Pancreas (tissue), 10 donors: ENCODE measurements around the gene OSMR. TPM values are rescaled to one million over a fixed set of nuclear protein-coding genes. Genes with fewer than 3 reads are reported as not detected.
A peak's percentile ranks its signal among the peaks of the same experiment; 100 is the strongest.

Experiments
- ATAC-seq, 4 donors: fragments of 200-7000 bp; cut with Tn5 transposase; one replicate each; pipeline versions ENCODE4 v1.8.0 to v1.9.1; 2020; ENCODE audit warnings: mild to moderate bottlenecking in 4 of 4, moderate library complexity in 4 of 4
- DNase-seq, 6 donors: peaks; one replicate each; pipeline ENCODE4 v3.0.0-alpha.2; 2020
- FAIRE-seq: peaks from 2 replicates; lab custom pipeline; 2012; peaks lifted over from hg19 to GRCh38; lab: Jason Lieb, UNC
- H3K27ac ChIP-seq, 4 donors: fragments of 200-600 bp; sonication (generic); 1 replicate in 3 of 4; 2 replicates in 1 of 4; pipeline versions ENCODE4 v1.5.0 to v1.8.0; 2020
- H3K27me3 ChIP-seq, 4 donors: fragments of 200-600 bp; one replicate each; pipeline ENCODE4 v1.8.0; 2021
- H3K36me3 ChIP-seq, 3 donors: fragments of 200-600 bp; sonication (generic) in 1 of 3; one replicate each; pipeline versions ENCODE4 v1.5.0 to v1.8.0; 2020 to 2021
- H3K4me1 ChIP-seq, 3 donors: fragments of 200-600 bp; one replicate each; pipeline ENCODE4 v1.8.0; 2021
- H3K4me3 ChIP-seq, 4 donors: fragments of 200-600 bp; sonication (generic) in 2 of 4; one replicate each; pipeline versions ENCODE4 v1.5.0 to v1.8.0; 2020 to 2021
- H3K9me3 ChIP-seq, 4 donors: fragments of 200-600 bp; one replicate each; pipeline ENCODE4 v1.8.0; 2021
- WGBS, 2 donors: extraction: QIAGEN DNeasy Blood & Tissue Kit; methylation state at CpG; one replicate each; pipeline ENCODE4 v1.1.7; 2013; 5-methylcytosine and 5-hydroxymethylcytosine counted together
- intact Hi-C, 3 donors: fragments of 100-400 bp; cut with DNase I; formaldehyde crosslinking; loops; one replicate each; pipeline versions ENCODE4 v1.11.1 to v1.14.2; 2022
- polyA plus RNA-seq, 2 donors: library from polyadenylated mRNA; stranded (reverse); fragments of 200-250 nt; gene quantifications; one replicate each; pipeline ENCODE4 v1.2.3, GENCODE V29; 2013
- total RNA-seq, 6 donors: library from RNA; stranded (reverse); fragmentation: NEBNext Ultra II Directional in 4 of 6; extraction: Animal tissue kit (Norgen Biotek cat#: 25700) in 4 of 6; gene quantifications; one replicate each; pipeline versions ENCODE4 v1.2.1 to v1.2.4, GENCODE V29; 2021 to 2023
- TF ChIP-seq, protein P1 (sequence below), 4 donors: fragments of 200-600 bp; sonication (generic) in 3 of 4; IDR thresholded peaks; one replicate each; pipeline versions ENCODE4 v1.5.0 to v1.8.0; 2021; ENCODE audit warnings: antibody characterized with exemption in 4 of 4
- donor health status: healthy with polysubstance abuse.
- donor health status: DM: no; HTN: no; CAD: no; lungs with moderate emphysema.
- donor health status: DM: no; HTN: no; CAD: no.
- donor health status: control.
- donor health status: control.
- donor health status: Bipolar disorder and iron deficiency.
- donor health status: DM: yes; HTN: yes; CAD: no.
- donor health status: DM: no; HTN: no; CAD: no.
- donor health status: DM: no; HTN: no; CAD: no.
- donor health status: DM: yes; HTN: yes; CAD: no.

Gene OSMR
- total RNA-seq: 10 to 100 TPM in 3 of 6 donors, 1 to 10 TPM in 3; 7.9 to 29.0 (median 10.8) TPM
- polyA plus RNA-seq: 1 to 10 TPM; 5.5 TPM

- Histone ChIP-seq H3K27ac (peak within 1 kb of the TSS; percentile 66 to 95 (median 78)), H3K4me3 (peak within 1 kb of the TSS; percentile 59 to 72 (median 62)), H3K9me3 (no peaks in the 10 kb centered on the region), H3K27me3 (no peaks in the 10 kb centered on the region), H3K4me1 (peaks cover 0 to 16% (median 0%) of the 10 kb centered on the region in 3 donors), H3K36me3 (no peaks in the 10 kb centered on the region)
- ATAC-seq (peak; percentile 90 to 94 (median 93)), DNase-seq (peak; percentile 86 to 93 (median 91)), FAIRE-seq (no peak)
- TF ChIP-seq, protein P1, sequence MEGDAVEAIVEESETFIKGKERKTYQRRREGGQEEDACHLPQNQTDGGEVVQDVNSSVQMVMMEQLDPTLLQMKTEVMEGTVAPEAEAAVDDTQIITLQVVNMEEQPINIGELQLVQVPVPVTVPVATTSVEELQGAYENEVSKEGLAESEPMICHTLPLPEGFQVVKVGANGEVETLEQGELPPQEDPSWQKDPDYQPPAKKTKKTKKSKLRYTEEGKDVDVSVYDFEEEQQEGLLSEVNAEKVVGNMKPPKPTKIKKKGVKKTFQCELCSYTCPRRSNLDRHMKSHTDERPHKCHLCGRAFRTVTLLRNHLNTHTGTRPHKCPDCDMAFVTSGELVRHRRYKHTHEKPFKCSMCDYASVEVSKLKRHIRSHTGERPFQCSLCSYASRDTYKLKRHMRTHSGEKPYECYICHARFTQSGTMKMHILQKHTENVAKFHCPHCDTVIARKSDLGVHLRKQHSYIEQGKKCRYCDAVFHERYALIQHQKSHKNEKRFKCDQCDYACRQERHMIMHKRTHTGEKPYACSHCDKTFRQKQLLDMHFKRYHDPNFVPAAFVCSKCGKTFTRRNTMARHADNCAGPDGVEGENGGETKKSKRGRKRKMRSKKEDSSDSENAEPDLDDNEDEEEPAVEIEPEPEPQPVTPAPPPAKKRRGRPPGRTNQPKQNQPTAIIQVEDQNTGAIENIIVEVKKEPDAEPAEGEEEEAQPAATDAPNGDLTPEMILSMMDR (IDR thresholded peaks at IDR 0.05): no peak
- WGBS, 2 donors: 1% methylated on average over 81 to 89 of the region's 89 CpGs
- intact Hi-C loops: no loop called here
These were observed at the start of gene OSMR for GRCh38 chr5:38845526-38846378. TSS of gene OSMR (plus strand) at chr5:38846012. CDS start at chr5:38869045, 23,033 bp downstream.

- FAIRE-seq (no peak), DNase-seq (no peak), ATAC-seq (no peak)
- no peaks in the 10 kb centered on the region for H3K4me1 ChIP-seq
- H3K4me3 ChIP-seq: no peak overlapping the region
- no peaks in the 10 kb centered on the region for H3K9me3 ChIP-seq
- no peaks in the 10 kb centered on the region for H3K36me3 ChIP-seq
- intact Hi-C loops: no loop called here
- TF ChIP-seq, protein P1 (IDR thresholded peaks at IDR 0.05): no peak
- H3K27me3 ChIP-seq: no peaks in the 10 kb centered on the region
- H3K27ac ChIP-seq: no peak overlapping the region
These were observed 49.1 kb upstream of the OSMR start for GRCh38 chr5:38796742-38797108.

DNA sequence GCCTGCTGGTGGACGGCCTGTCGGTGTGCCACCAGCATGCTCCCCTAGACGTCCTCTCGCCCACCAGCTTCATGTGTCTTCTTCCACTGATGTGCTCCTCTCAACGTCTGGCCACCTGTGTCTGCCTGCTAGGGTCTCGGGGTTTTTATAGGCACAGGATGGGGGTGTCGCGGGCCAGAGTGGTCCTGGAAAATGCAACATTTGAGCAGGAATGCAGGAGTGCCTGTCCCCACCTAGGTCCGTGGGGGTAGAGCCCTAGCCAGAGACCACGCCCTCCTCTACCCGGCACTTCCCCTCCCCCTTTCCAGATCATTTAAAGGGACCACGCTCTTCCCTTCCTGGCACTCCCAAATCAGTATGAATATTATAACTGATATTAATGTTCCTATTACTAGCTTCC is 48.0 kb upstream of the OSMR start:
- FAIRE-seq: no peak
- no peaks in the 10 kb centered on the region for H3K9me3 ChIP-seq
- 62 to 66% methylated on average over 12 of the region's 12 CpGs for WGBS, 2 donors
- H3K27ac ChIP-seq: no peak overlapping the region
- H3K4me3 ChIP-seq: no peak overlapping the region
- no peak for DNase-seq
- H3K27me3 ChIP-seq: no peaks in the 10 kb centered on the region
- no peak for ATAC-seq
- TF ChIP-seq, protein P1 (IDR thresholded peaks at IDR 0.05): no peak
- intact Hi-C loops: no loop called here
- no peaks in the 10 kb centered on the region for H3K36me3 ChIP-seq
- H3K4me1 ChIP-seq: no peaks in the 10 kb centered on the region

DNA sequence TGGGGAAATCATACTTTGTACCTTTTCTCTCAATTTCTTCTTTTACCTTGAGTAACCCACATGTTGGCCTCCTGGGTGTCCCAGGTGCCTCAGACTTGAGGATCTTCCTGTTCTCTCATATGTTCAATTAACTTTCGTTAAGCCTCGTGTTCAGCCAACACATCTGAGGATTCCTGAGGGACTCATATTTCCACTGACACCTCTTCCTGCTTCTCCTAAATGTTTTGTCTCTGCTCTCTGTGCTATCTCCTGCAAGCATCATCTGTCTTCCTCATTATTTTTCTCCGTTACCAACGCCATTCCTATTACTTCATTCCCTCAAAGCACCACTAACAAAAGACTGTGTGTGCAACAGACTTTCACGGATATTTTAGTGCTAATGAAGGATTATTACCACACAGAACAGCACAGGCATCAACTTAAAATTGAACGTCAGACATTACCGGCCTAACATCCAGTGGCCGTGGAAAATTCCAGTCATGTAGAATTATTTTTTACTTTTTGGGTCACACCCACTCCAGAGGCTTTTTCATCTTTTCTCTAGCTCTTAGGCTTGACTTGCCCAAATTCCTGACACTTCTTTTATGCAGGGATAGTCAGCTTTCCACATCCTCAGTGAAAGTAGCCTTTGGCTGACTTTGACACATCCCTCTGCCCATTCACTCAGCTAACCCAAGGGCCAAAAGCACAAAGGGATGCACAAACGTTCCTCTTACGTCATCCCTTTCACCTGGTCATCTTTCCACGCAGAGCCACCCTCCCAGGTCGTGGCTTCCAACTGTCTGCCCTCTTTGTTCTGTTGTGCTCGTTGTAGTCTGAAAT is 46.0 kb upstream of the OSMR start:
- H3K27me3 ChIP-seq: no peaks in the 10 kb centered on the region
- FAIRE-seq (no peak), ATAC-seq (no peak), DNase-seq (no peak)
- no peaks in the 10 kb centered on the region for H3K4me1 ChIP-seq
- intact Hi-C loops: loop anchor here in 2 of 3 donors (10.0 kb wide), 2 partner anchors 355 to 365 kb away; no protein-coding TSS in a partner anchor
- no peak overlapping the region for H3K27ac ChIP-seq
- H3K9me3 ChIP-seq: no peaks in the 10 kb centered on the region
- H3K36me3 ChIP-seq: no peaks in the 10 kb centered on the region
- 63 to 68% methylated on average over 13 of the region's 13 CpGs for WGBS, 2 donors
- H3K4me3 ChIP-seq: no peak overlapping the region
- TF ChIP-seq, protein P1 (IDR thresholded peaks at IDR 0.05): no peak
